GM23248 (cell line): ENCODE measurements around the gene NAV2. TPM values are rescaled to one million over a fixed set of nuclear protein-coding genes. Genes with fewer than 3 reads are reported as not detected.

Experiments
- DNase-seq: peaks from one replicate; pipeline ENCODE4 v3.0.0-alpha.2; 2015
- H2AFZ ChIP-seq: fragments of 200-600 bp; sonication (generic); 2 replicates; pipeline ENCODE4 v1.6.1; 2016; ENCODE audit warnings: antibody characterized with exemption
- H3F3A ChIP-seq: fragments of 200-600 bp; sonication (generic); 2 replicates; pipeline ENCODE4 v1.6.1; 2016; ENCODE audit warnings: mild to moderate bottlenecking, antibody characterized with exemption, mixed run types; ENCODE audit not compliant: insufficient read depth
- H3K27ac ChIP-seq: fragments of 200-600 bp; sonication (generic); 2 replicates; pipeline ENCODE4 v1.5.1; 2016; ENCODE audit warnings: mild to moderate bottlenecking
- H3K27me3 ChIP-seq: fragments of 200-600 bp; sonication (generic); replicated peaks from 2 replicates; pipeline ENCODE4 v1.6.1; 2016; ENCODE audit warnings: mild to moderate bottlenecking; ENCODE audit not compliant: insufficient read depth
- H3K36me3 ChIP-seq: fragments of 200-600 bp; sonication (generic); 2 replicates; pipeline ENCODE4 v1.6.1; 2016; ENCODE audit warnings: low read depth, mild to moderate bottlenecking
- H3K4me1 ChIP-seq: fragments of 200-600 bp; sonication (generic); 2 replicates; pipeline ENCODE4 v1.6.1; 2016; ENCODE audit warnings: mild to moderate bottlenecking; ENCODE audit not compliant: insufficient read depth
- H3K4me2 ChIP-seq: fragments of 200-600 bp; sonication (generic); one replicate; pipeline ENCODE4 v1.6.1; 2016; ENCODE audit warnings: mild to moderate bottlenecking; ENCODE audit not compliant: unreplicated experiment
- H3K4me3 ChIP-seq: fragments of 200-600 bp; sonication (generic); 2 replicates; pipeline ENCODE4 v1.5.1; 2016; ENCODE audit warnings: mild to moderate bottlenecking
- H3K79me2 ChIP-seq: fragments of 200-600 bp; sonication (generic); 2 replicates; pipeline ENCODE4 v1.6.1; 2016; ENCODE audit warnings: mild to moderate bottlenecking; ENCODE audit not compliant: insufficient read depth
- H3K9ac ChIP-seq: fragments of 200-600 bp; sonication (generic); 2 replicates; pipeline ENCODE4 v1.6.1; 2016; ENCODE audit warnings: mild to moderate bottlenecking
- H3K9me2 ChIP-seq: fragments of 200-600 bp; sonication (generic); 2 replicates; pipeline ENCODE4 v1.6.1; 2016; ENCODE audit warnings: mixed run types, mild to moderate bottlenecking, moderate library complexity; ENCODE audit not compliant: insufficient read depth
- H3K9me3 ChIP-seq: fragments of 200-600 bp; sonication (generic); one replicate; pipeline ENCODE4 v1.6.1; 2017; ENCODE audit warnings: low read depth
- H4K20me1 ChIP-seq: fragments of 200-600 bp; sonication (generic); 2 replicates; pipeline ENCODE4 v1.6.0; 2016; ENCODE audit not compliant: insufficient read depth
- EZH2 ChIP-seq: fragments of 200-600 bp; sonication (generic); IDR thresholded peaks from 2 replicates; pipeline ENCODE4 v1.6.1; 2018; ENCODE audit warnings: antibody characterized with exemption, mild to moderate bottlenecking; ENCODE audit not compliant: insufficient read depth, poor library complexity, severe bottlenecking
- EZH2phosphoT487 ChIP-seq: fragments of 200-600 bp; sonication (generic); IDR thresholded peaks from 2 replicates; pipeline ENCODE4 v1.6.1; 2018; ENCODE audit warnings: antibody characterized with exemption, moderate library complexity, mild to moderate bottlenecking, low read depth; ENCODE audit not compliant: insufficient read depth
- WGBS, 2 experiments: methylation state at CpG; one replicate each; pipeline ENCODE4 v1.1.6; 2015 to 2017; ENCODE audit warnings: low lambda C conversion rate in 2 of 2, low coverage in 1 of 2; ENCODE audit errors: missing lambda C conversion rate in 2 of 2; 5-methylcytosine and 5-hydroxymethylcytosine counted together
- in situ Hi-C: fragments of 300-500 bp; cut with MboI; formaldehyde crosslinking; loops from 2 replicates; pipeline ENCODE4 v1.15.0; 2020
- polyA plus RNA-seq: library from polyadenylated mRNA; unstranded; fragments of >200 nt; fragmentation: Nextera tagmentation; extraction: Ambion mirVana; gene quantifications from 2 replicates; pipeline ENCODE4 v1.2.1, GENCODE V29; 2016
- total RNA-seq: library from RNA; depleted of rRNA; stranded (reverse); fragments of >200 nt; shearing (Covaris generic); gene quantifications from 2 replicates; pipeline ENCODE4 v1.2.3, GENCODE V29; 2014

NAV2 gene
- total and polyA plus RNA-seq, 2 experiments from 2014 or later: 5.7 to 11.9 TPM

GRCh38 chr11:20110908-20111669, 398.5 kb downstream of the NAV2 start:
- Histone ChIP-seq H3K27me3 (no peaks in the 10 kb centered on the region), H3K27ac (peak overlapping the region; percentile 96), H3K36me3 (peaks cover 19% of the 10 kb centered on the region; the same call in 1 of the 2 replicates), H2AFZ (no peak overlapping the region), H3K79me2 (no peaks in the 10 kb centered on the region), H3K4me1 (peaks cover 32% of the 10 kb centered on the region), H3K9ac (peak overlapping the region; percentile 82), H4K20me1 (no peaks in the 10 kb centered on the region; the same call in 1 of the 2 replicates), H3F3A (peaks cover 53% of the 10 kb centered on the region), H3K9me2 (no peaks in the 10 kb centered on the region), H3K4me3 (no peak overlapping the region), H3K9me3 (no peaks in the 10 kb centered on the region), H3K4me2 (peak overlapping the region; percentile 76)
- TF ChIP-seq EZH2: no peak
- TF ChIP-seq EZH2phosphoT487: 0 out of 2 replicates have a peak, but pooled peaks have one; percentile 48
- 46 to 59% methylated on average over 8 of the region's 8 CpGs for WGBS, 2 experiments
- in situ Hi-C loops: no loop called here
- DNase-seq: peak; percentile 71

- Histone ChIP-seq H3K9me3 (no peaks in the 10 kb centered on the region), H3K4me2 (peak overlapping the region; percentile 76), H3K9ac (peak overlapping the region; percentile 82), H4K20me1 (no peaks in the 10 kb centered on the region; the same call in 1 of the 2 replicates), H3K79me2 (no peaks in the 10 kb centered on the region), H2AFZ (peak overlapping the region; percentile 82; the same call in 1 of the 2 replicates), H3K9me2 (no peaks in the 10 kb centered on the region), H3K36me3 (peaks cover 19% of the 10 kb centered on the region; the same call in 1 of the 2 replicates), H3K4me1 (peaks cover 32% of the 10 kb centered on the region), H3F3A (peaks cover 53% of the 10 kb centered on the region), H3K4me3 (peak overlapping the region; percentile 54; the same call in 1 of the 2 replicates), H3K27ac (peak overlapping the region; percentile 96), H3K27me3 (no peaks in the 10 kb centered on the region)
- WGBS, 2 experiments: 0 to 4% methylated on average over 1 of the region's 1 CpG
- in situ Hi-C loops: no loop called here
- DNase-seq: peak; percentile 59
- no peak for TF ChIP-seq EZH2phosphoT487
Observed at GRCh38 chr11:20111871-20112270, 399.2 kb downstream of the NAV2 start.

GRCh38 chr11:20112291-20113148, 399.9 kb downstream of the NAV2 start:
- H3F3A ChIP-seq: peaks cover 53% of the 10 kb centered on the region
- H3K9me3 ChIP-seq: no peaks in the 10 kb centered on the region
- H2AFZ ChIP-seq: peak overlapping the region; percentile 82
- WGBS, 2 experiments: 38 to 39% methylated on average over 15 of the region's 15 CpGs
- peak overlapping the region; percentile 82 for H3K9ac ChIP-seq
- H3K4me1 ChIP-seq: peaks cover 32% of the 10 kb centered on the region
- H3K27ac ChIP-seq: peak overlapping the region; percentile 96
- H4K20me1 ChIP-seq: no peaks in the 10 kb centered on the region; the same call in 1 of the 2 replicates
- in situ Hi-C loops: no loop called here
- H3K79me2 ChIP-seq: no peaks in the 10 kb centered on the region
- peak; percentile 98 for DNase-seq
- peak overlapping the region; percentile 54 for H3K4me3 ChIP-seq
- no peaks in the 10 kb centered on the region for H3K27me3 ChIP-seq
- no peak for TF ChIP-seq EZH2phosphoT487
- no peak for TF ChIP-seq EZH2
- peaks cover 18% of the 10 kb centered on the region; the same call in 1 of the 2 replicates for H3K36me3 ChIP-seq
- H3K9me2 ChIP-seq: no peaks in the 10 kb centered on the region
- H3K4me2 ChIP-seq: peak overlapping the region; percentile 76

GRCh38 chr11:20113149-20113438, 400.5 kb downstream of the NAV2 start:
- H3K36me3 ChIP-seq: peaks cover 18% of the 10 kb centered on the region; the same call in 1 of the 2 replicates
- 94 to 95% methylated on average over 5 of the region's 5 CpGs for WGBS, 2 experiments
- in situ Hi-C loops: no loop called here

More at GRCh38 chr11:20113149-20113438, 400.5 kb downstream of the NAV2 start:
- Histone ChIP-seq H3K9me2 (no peaks in the 10 kb centered on the region), H3K27me3 (no peaks in the 10 kb centered on the region), H3K27ac (peak overlapping the region; percentile 96), H4K20me1 (no peaks in the 10 kb centered on the region; the same call in 1 of the 2 replicates), H2AFZ (no peak overlapping the region), H3K4me1 (peaks cover 32% of the 10 kb centered on the region), H3K9me3 (no peaks in the 10 kb centered on the region), H3K4me3 (no peak overlapping the region), H3F3A (peaks cover 50% of the 10 kb centered on the region), H3K9ac (peak overlapping the region; percentile 82; the same call in 1 of the 2 replicates), H3K79me2 (no peaks in the 10 kb centered on the region), H3K4me2 (no peak overlapping the region)
- no peak for TF ChIP-seq EZH2
- TF ChIP-seq EZH2phosphoT487: no peak
- no peak for DNase-seq
